ENCODE measurements around the gene MVB12A.
A peak's percentile ranks its signal among the peaks of the same experiment; 100 is the strongest.

Gene MVB12A

DNA sequence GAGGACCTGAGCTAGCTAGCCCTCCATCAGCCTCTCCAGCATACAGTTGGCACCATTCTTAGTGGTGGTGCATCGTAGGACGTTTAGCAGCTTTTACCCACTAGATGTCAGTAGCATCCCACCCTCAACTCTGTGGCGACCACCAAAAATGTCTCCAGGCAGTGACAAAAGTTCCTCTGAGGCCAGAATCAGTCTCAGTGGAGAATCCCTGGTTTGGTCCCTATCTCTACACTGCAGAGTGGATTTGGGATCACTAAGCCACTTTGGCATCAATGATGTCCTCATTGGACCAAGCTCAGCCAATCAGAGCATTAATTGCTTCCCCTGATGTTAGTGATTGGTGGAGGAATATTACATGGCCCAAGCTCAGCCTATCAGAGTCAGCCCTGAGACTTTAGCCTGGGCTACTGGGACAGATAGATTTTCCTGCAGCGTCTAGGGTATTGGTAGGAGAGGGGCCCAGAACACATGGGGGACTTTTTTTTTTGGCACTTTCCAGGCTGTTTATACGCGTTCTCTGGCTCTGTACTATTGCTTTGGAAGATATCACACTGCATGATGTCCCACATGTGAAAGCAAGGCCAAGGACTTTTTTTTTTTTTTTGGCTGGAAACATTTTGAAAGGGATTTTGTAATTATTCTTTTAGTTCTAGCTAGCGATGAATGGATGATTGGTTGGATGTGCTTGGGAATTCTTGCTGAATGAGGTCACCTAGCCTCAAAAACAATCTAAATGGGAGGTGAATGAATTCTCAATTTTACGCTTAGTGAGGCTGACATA is 21.6 kb downstream of the MVB12A start:
- peak; percentile 27 for DNase-seq (ENCODE audit: low spot score)
- FAIRE-seq, result no peak

DNA sequence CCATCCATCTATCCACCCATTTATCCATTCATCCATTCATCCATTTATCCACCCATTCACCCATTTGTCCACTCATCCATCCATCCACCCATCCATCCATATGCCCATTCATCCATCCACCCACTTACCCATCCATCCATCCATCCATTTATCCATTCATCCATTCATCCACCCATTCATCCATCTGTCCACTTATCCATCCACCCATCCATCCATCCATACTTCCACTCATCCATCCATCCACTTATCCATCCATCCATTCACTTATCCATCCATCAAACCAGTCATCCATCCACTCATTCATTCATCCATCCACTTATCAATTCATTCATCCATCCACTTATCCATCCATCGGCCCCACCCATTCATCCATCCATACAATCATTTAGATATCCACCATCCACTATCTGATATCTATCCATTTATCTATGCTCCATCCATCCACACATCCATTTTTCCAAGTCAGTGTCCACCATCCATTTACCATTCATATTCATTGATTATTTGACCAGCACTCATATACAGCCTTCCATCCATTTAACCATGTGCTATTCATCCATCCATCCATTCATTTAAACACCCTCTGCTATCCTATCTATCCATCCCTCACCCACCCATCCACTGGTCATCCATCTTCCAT is 25.8 kb downstream of the MVB12A start:
- DNase-seq (ENCODE audit: low spot score) (no peak), FAIRE-seq (no peak)

DNA sequence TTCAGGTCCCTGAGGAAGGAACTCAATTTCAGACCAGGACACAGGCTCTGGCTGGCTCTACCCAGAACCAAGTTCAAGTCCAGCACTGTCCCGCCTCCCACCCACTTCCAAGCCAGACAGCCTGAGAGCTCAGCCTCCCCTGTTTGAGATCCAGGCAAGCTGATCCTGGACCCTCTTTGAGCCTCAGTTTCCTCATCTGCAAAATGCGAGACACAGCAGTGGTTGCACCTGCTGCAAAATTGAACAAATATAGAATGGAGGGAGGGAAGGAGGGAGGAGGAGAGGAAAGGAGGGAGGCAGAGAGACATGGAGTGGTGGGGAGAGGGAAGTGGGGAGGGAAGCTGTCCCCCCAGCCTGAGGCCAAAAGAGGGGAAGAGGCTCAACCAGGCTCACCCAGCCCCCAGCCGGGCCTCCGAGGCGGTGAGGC is 27.9 kb downstream of the MVB12A start:
- no peak for DNase-seq (ENCODE audit: low spot score)
- FAIRE-seq, result no peak

DNA sequence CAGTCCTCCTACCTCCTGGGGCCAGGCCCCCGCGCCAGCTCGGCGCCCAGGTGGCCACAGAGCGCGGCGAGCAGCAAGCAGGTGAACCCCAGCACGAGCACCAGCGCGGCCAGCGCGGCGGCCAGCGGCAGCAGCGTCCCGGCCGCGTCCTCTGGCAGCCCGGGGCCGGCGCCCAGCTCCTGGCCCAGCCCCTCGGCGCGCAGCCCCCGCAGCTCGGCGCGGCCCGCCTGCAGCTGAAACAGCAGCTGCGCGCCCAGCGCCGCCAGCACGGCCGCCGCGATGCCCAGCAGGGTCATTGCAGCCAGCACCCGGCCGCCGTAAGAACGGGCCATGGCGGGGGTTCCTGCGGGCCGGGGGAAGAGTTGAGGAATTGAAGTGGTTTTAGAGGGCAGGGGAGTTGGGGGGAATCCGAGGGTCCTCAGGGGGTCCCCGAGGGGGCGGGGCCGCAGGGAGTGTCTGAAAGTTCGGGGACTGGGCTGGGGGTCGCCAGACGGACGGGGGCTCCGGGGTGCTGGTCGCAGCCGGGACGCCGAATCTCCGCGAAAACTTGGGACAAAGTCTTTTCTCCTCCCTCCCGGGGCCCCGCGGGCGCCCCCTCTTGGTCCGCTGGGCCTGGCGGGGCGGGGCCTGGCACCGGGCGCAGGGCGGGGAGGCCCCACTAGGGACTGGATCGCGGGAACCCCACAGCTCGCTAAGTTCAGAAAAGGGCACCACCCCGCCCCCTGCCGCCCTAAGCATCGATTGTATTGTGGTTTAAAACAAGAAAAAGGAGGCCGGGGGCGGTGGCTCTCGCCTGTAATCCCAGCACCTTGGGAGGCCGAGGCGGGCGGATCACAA is 28.5 kb downstream of the MVB12A start, which contains the start of gene TMEM221:
Gene TMEM221 (minus strand): TSS at position 538 of the 837 bp plus-strand sequence. CDS start 206 bp downstream, at position 332.
- no peak for DNase-seq (ENCODE audit: low spot score)

DNA sequence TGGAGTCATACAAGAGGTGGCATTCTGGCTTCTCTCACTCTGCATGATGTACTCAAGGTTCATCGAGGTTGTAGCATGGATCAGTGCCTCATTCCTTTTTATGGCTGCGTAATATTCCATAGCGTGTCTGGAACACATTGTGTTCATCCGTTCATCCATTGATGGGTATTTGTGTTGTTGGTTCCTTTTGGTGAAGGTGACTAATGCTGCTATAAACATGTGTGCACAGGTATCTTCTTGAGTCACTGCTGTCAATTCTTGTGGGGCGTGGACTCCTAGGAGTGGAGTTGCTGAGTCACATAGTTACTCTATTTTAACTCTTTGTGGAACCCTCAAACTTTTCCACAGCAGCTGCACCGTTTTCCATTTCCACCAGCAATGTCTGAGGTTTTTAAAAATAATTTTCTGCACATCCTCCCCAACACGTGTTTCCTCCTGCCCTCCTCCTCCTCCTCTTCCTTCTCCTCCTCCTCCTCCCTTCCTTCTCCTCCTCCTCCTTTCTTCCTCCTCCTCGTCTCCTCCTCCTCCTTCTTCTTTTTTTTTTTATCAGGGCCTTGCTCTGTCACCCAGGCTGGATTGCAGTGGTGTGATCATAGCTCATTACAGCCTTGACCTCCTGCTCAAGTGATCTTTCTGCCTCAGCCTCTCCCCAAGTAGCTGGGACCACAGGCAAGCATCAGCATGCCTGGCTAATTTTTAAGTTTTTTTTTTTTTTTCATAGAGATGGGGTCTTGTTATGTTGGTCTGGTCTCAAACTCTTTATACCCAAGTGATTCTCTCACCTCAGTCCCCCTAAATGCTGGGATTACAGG is 30.6 kb downstream of the MVB12A start:
- DNase-seq (ENCODE audit: low spot score), result peak; percentile 30
- no peak for FAIRE-seq

More for the DNA sequence above, 28.5 kb downstream of the MVB12A start, which contains the start of gene TMEM221:
- no peak for FAIRE-seq

DNA sequence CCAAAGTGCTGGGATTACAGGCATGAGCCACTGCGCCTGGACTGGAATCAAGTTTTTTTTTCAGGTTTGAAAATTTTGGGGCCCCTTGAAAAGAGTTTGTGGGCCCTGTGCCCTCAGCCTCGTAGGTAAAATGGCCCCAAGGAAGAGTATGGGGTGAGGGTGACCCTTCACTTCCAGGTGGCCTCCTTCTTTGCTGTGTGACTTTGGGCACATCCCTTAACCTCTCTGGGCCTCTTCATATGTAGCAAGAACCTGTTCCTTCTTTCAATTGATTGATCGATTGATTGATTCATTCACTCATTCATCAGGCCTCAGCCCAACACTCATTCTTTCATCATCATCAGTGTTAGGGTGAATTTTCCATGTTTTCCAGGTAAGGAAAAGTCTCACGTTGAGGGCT is 32.0 kb downstream of the MVB12A start:
- DNase-seq (ENCODE audit: low spot score), result no peak
- FAIRE-seq, result no peak

DNA sequence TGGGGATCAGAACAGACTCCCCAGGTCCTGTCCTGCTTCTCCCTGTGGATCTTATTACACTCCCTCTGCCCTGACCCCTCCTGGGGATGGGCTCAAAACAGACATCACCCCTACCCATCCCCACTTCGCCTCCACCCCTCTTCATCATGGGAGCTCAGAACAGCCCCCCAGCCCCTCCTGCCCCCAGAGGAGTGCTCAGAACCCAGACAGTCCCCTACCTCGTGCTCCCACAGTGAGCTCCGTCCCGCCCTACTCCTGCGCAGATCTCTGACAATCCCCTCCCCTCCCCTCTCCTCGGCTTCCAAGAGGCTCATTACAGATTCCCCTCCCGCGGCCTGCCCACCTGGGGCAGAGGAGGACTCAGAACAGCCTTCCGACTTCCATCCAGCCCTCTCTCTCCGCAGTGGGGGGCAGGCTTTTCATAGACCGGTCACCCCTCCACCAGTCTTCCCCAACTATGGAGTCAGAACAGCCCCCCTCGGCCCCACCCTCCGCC is 34.8 kb downstream of the MVB12A start:
- DNase-seq (ENCODE audit: low spot score) (no peak), FAIRE-seq (no peak)

DNA sequence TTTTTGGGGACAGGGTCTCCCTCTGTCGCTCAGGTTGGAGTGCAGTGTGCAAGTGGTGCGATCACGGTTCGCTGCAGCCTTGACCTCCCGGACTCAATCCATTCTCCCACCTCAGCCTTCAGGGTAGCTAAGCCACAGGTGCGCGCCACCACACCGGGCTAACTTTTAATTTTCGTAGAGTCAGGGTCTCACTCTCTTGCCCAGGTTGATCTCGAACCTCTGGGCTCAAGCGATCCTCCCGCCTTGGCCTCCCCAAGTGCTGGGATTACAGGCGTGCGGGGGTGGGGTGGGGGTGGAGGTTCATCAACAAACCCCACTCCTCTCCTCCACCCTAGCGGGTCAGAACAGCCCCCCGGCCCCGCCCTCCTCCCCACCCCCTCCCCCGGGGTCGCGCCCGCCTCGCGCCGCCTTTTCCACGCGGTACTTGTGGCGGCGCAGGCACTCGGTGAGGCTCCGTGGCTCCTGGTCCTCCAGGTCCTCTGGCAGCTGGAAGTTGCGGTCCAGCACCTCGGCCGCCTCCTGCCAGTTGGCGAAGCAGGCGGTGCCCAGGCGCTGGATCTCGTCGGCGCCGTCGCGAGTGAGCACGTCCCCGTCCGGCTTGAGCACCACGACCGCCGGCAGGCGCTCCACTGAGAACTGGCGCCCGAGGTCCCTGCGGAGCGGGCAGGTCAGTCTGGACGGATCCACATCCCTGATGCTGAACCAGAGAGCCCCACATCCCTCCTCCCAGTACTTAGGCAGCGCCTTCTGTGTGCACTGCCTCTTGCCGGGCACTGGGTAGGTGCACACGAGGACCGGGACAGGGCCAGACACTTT is 35.7 kb downstream of the MVB12A start:
- FAIRE-seq, result no peak
- DNase-seq (ENCODE audit: low spot score), result no peak

DNA sequence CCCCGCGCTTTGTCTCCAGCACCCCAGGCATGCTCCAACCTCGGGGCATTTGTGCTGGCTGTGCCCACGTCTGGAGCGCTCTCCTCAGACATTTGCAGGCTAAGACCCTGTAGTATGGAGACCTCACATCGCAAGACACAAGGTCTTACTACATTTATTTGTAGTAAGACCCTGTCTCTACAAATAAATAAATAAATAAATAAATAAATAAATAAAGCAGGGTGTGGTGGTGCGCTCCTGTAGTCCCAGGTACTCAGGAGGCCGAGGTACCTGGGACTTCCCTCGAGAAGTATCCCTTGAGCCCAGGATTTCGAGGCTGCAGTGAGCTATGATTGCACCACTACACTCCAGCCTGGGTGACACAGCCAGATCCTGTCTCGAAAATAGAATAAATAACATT is 36.3 kb downstream of the MVB12A start:
- DNase-seq (ENCODE audit: low spot score) (no peak), FAIRE-seq (no peak)

DNA sequence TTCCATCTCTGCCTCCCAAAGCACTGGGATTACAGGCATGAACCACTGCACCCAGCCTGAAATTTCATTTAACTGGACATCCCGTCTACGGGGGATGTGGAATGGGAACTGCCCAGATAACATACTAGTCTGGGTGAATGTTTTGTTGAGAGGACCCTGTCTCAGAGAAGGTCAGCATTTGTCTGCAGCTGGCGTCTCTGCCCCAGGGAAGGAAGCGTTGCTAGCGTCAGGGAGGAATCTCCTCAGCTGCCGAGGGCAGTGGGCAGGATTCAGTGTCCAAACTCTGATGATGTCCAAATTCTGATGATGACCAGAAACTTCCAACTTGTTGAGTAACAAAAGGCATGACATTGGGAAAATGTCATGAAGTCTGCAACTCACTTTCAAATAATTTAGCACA is 37.8 kb downstream of the MVB12A start:
- FAIRE-seq, result no peak
- no peak for DNase-seq (ENCODE audit: low spot score)

DNA sequence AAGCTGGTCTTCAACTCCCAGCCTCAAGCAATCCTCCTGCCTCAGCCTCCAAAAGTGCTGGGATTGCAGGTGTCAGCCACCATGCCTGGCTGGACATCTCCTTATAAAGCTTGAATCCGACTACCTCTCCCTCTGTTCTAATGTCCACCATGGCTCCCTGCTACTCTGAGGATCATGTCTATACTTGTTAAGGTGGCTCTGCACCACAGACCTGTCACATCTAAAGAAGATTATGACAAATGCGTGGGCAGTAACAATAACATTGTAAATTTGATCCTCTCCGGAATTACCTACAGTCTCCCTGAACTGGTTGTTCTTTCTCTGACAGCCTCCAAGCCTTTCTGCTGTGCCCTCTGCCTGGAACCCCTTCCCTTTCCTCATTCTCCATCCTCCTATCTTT is 39.1 kb downstream of the MVB12A start:
- DNase-seq (ENCODE audit: low spot score) (no peak), FAIRE-seq (no peak)

DNA sequence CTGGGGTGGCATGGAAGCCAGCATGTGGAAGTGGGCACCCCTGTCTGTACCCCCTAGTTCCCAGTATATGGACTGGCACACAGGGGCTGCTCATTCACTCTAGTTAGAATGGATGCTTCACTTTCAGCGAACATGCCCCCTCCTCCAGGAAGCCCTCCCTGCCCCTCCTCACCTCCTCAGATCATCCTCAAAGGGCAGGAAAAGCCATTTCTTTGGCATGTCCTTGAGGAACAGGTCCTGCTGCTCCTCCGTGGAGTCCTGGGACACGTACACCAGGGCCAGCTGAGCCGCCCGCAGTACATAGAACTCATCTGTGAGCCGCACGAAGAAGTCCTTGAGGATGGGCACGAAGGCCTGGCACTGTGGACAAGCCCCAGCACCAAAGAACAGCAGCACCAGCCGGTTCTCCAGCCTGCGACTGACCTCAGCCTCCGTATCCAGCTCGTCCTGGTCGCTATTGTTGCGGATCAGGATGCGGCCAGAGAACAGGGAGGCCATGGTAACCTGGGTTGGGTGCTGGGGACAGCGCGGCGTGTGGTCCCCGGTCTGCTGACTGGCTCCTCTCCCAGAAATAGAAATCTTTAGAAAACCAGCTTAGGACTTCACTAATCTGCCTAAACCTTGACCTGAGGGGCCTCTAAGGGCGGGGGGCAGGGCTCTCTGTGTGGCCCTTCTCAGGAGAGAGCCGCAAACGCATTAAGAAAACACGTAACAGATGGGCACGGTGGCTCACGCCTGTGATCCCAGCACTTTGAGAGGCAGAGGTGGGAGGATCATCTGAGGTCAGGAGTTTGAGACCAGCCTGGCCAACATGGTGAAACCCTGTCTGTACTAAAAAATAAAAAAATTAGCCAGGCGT is 40.8 kb downstream of the MVB12A start, which contains the start of gene NXNL1:
Gene NXNL1 (minus strand): TSS at position 555 of the 859 bp plus-strand sequence. CDS start 57 bp downstream, at position 498.
- FAIRE-seq (no peak), DNase-seq (ENCODE audit: low spot score) (no peak)

DNA sequence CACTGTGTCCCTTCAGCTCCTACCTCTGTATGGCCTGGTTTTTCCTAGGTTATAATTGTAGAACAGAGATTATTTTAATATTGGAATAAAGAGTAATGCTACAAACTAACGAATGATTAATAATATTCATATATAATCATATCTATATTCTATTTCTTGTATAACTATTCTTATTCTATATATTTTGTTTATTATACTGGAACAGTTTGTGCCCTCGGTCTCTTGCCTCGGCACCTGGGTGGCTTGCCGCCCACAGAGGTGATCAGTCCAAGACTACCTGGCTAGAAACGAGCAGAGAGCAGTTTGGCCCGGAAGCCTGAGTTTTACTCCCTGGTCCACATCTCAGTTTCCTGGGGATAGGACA is 46.6 kb downstream of the MVB12A start:
- no peak for DNase-seq (ENCODE audit: low spot score)
- no peak for FAIRE-seq

DNA sequence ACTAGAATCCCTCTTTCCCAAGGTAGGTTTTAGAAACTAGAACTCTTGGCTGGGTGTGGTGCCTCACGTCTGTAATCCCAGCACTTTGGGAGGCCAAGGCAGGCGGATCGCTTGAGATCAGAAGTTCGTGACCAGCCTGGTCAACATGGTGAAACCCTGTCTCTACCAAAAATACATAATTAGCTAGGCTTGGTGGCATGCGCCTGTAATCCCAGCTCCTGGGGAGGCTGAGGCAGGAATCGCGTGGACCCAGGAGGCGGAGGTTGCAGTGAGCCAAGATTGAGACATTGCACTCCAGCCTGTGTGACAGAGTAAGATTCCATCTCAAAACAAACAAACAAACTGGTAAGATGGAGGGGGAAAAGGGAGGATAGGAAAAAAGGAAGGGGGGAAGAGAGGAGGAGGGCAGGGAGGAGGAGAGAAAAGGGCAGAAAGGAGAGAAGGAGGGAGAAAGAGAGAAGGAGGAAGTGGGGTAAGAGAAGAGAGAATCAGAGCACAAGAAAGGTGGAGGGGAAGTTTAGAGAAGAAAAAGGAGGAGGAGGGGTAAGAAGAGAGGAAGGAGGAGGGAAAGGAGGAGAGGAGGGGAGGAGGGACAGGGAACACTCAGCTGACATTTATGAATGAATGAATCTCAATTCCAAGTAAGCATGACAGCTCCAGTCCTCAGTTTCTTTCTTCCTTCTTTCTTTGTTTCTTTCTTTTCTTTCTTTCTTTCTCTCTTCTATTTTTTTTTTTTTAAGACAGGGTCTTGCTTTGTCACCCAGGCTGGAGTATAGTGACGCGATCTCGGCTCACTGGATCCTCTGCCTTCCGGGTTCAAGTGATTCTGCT is 47.8 kb downstream of the MVB12A start:
- DNase-seq (ENCODE audit: low spot score) (no peak), FAIRE-seq (no peak)

DNA sequence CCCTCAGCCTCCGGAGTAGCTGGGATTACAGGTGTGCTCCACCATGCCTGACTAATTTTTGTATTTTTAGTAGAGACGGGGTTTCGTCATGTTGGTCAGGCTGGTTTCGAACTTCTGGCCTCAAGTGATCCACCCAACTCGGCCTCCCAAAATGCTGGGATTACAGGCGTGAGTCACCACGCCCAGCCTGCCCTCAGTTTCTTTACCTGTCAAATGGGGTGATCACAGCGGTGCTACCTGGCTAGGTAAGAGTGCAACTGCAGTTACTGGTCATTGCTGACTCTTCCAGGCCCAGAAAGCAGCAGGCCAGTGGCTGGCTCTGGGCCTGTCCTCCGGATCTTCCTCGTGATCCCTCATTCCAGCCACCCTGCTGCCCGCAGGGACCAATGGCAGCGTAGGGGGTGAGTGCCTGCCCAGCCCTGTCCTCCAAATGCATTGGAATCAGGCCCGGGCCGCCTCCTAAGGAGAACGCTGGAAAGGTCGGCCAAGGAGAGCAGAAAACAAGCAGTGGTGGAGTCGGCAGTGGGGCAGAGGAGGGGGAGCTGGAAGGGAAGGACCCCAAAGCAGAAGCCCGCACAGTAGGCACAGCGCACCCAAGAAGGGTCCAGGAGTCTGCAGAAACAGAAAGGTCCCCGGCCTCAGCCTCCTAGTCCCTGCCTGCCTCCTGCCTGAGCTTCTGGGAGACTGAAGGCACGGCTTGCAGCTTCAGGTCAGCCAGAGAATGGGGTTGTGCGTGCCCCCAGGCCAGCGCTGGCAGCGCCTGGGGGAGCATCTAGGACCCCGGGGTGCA is 48.6 kb downstream of the MVB12A start:
- DNase-seq (ENCODE audit: low spot score) (no peak), FAIRE-seq (no peak)

DNA sequence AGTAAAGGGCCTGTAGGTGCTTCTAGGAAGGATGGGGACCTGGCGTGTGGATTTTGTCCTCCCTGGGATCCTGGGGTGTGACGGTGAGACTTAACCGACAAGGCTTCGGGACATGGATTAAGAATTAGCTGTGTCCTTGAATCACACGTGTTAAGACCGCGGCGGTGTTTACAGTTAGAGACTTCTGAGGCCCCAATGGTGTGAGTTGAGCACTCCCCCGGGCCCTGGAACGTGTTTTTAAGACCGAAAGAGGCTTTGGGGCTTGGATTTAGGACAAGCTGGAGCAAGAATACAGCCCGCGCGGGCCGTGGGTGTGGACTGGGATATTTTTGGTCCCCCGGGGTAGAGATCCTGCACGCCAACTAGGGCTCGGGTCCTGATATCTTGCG is 49.2 kb downstream of the MVB12A start:
- DNase-seq (ENCODE audit: low spot score) (no peak), FAIRE-seq (no peak)

DNA sequence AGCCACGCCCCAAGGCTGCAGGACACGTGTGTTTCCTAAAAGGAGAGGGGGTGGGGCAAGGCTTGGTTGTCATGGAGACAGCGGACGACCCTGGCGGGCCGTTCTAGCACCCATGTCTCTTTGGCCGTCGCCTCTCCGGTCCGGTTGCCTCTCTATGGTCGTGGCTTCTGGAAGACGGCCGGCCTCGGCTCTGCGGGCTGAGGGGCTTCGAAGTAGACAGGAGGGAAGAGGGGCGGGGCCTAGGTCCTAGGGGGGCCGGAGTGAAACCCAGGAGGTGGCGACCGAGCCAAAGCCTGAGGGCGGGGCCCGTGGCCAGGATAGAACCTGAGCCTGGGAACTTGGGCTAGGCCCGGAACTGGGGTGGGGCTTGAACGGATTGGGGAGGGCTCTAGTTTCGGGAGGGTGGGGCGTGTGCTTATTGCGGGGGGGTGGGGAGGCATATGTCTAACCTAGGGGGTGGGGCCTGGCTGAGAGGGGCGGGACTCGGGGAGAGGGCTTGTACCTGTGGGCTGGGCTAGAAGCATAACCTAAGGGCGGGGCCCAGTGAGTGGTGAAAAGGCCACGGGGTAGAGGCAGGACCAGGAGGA is 49.7 kb downstream of the MVB12A start:
- FAIRE-seq, result no peak
- peak; percentile 86 for DNase-seq (ENCODE audit: low spot score)
